ENCODE data around the gene DKK3.

DKK3 gene

GRCh38 chr11:11982461-11982860 lies 26.0 kb downstream of the DKK3 start:
- CTCF ChIA-PET: interaction anchor here (0.9 to 2.1 kb wide), 5 partner anchors 24 to 299 kb away, joined by 3 to 4 read pairs (median 3); no protein-coding TSS in a partner anchor
- POLR2A ChIA-PET: interaction anchor here (0.9 to 1.2 kb wide), 2 partner anchors 12 to 62 kb away, joined by 3 read pairs; no protein-coding TSS in a partner anchor

GRCh38 chr11:11981840-11982239 lies 26.6 kb downstream of the DKK3 start:
- TF ChIP-seq CTCF (IDR thresholded peaks at IDR 0.05; ENCODE audit: insufficient read depth, low read length, missing control alignments): no peak
- ChIA-PET POLR2A (no interaction called here), CTCF (interaction anchor here (1.1 to 2.1 kb wide), 3 partner anchors 25 to 138 kb away, joined by 3 to 7 read pairs (median 4); no protein-coding TSS in a partner anchor)
- H3K4me3 ChIP-seq (ENCODE audit: low read depth, low read length): no peak overlapping the region
- DNase-seq (ENCODE audit: low read depth, low spot score): no peak

More at GRCh38 chr11:11982461-11982860, 26.0 kb downstream of the DKK3 start:
- H3K4me3 ChIP-seq (ENCODE audit: low read depth, low read length): no peak overlapping the region
- DNase-seq (ENCODE audit: low read depth, low spot score): no peak
- TF ChIP-seq CTCF (IDR thresholded peaks at IDR 0.05; ENCODE audit: insufficient read depth, low read length, missing control alignments): no peak

- ChIA-PET POLR2A (no interaction called here), CTCF (interaction anchor here (1.1 to 2.1 kb wide), 3 partner anchors 10 to 138 kb away, joined by 3 to 7 read pairs (median 4); no protein-coding TSS in a partner anchor)
- no peak for DNase-seq (ENCODE audit: low read depth, low spot score)
- TF ChIP-seq CTCF (IDR thresholded peaks at IDR 0.05; ENCODE audit: insufficient read depth, low read length, missing control alignments): no peak
- no peak overlapping the region for H3K4me3 ChIP-seq (ENCODE audit: low read depth, low read length)
Measured at GRCh38 chr11:11981364-11981763, 27.1 kb downstream of the DKK3 start.

GRCh38 chr11:11980841-11981308 lies 27.6 kb downstream of the DKK3 start:
- DNase-seq (ENCODE audit: low read depth, low spot score): no peak
- POLR2A ChIA-PET: interaction anchor here (1.6 kb wide), 1 partner anchor 304 kb away, joined by 3 read pairs; no protein-coding TSS in a partner anchor
- H3K4me3 ChIP-seq (ENCODE audit: low read depth, low read length): no peak overlapping the region
- CTCF ChIA-PET: interaction anchor here (1.1 to 5.4 kb wide), 4 partner anchors 10 to 64 kb away, joined by 3 to 19 read pairs (median 10); partner anchors contain the start of gene DKK3
- TF ChIP-seq CTCF (IDR thresholded peaks at IDR 0.05; ENCODE audit: insufficient read depth, low read length, missing control alignments): no peak

- CTCF ChIA-PET: interaction anchor here (0.8 to 5.4 kb wide), 6 partner anchors 8 to 301 kb away, joined by 3 to 19 read pairs (median 6); partner anchors contain the start of gene DKK3
- no peak for DNase-seq (ENCODE audit: low read depth, low spot score)
- TF ChIP-seq CTCF (IDR thresholded peaks at IDR 0.05; ENCODE audit: insufficient read depth, low read length, missing control alignments): no peak
- POLR2A ChIA-PET: interaction anchor here (1.6 kb wide), 1 partner anchor 305 kb away, joined by 3 read pairs; no protein-coding TSS in a partner anchor
- H3K4me3 ChIP-seq (ENCODE audit: low read depth, low read length): no peak overlapping the region
Measured at GRCh38 chr11:11980200-11980599, 28.2 kb downstream of the DKK3 start.

GRCh38 chr11:11979488-11980117 lies 28.8 kb downstream of the DKK3 start:
- no peak for TF ChIP-seq CTCF (IDR thresholded peaks at IDR 0.05; ENCODE audit: insufficient read depth, low read length, missing control alignments)
- DNase-seq (ENCODE audit: low read depth, low spot score): no peak

More at GRCh38 chr11:11979488-11980117, 28.8 kb downstream of the DKK3 start:
- POLR2A ChIA-PET: interaction anchor here (0.6 to 1.6 kb wide), 4 partner anchors 9 to 305 kb away, joined by 3 to 5 read pairs (median 4); no protein-coding TSS in a partner anchor
- CTCF ChIA-PET: interaction anchor here (0.8 to 5.4 kb wide), 10 partner anchors 8 to 302 kb away, joined by 3 to 19 read pairs (median 5); partner anchors contain the start of gene DKK3
- H3K4me3 ChIP-seq (ENCODE audit: low read depth, low read length): no peak overlapping the region

Measured in AG04449 (cell line).